SU-DHL-6 (cell line): ENCODE results near the gene PLCL1.

Source experiments
- H2AFZ ChIP-seq: fragments of 200-600 bp; sonication (generic); 2 replicates; pipeline ENCODE4 v1.6.1; 2014; ENCODE audit warnings: low read depth, mild to moderate bottlenecking, moderate library complexity, mixed read lengths, antibody characterized with exemption, low read length; ENCODE audit not compliant: severe bottlenecking
- H3F3A ChIP-seq: fragments of 200-600 bp; shearing (Covaris generic); 2 replicates; pipeline ENCODE4 v1.6.0; 2016; ENCODE audit warnings: antibody characterized with exemption, mild to moderate bottlenecking; ENCODE audit not compliant: insufficient read depth
- H3K27ac ChIP-seq: fragments of 200-600 bp; sonication (generic); 2 replicates; pipeline ENCODE4 v1.5.1; 2016; ENCODE audit warnings: low read depth, mild to moderate bottlenecking, low read length, moderate library complexity, mixed read lengths
- H3K27me3 ChIP-seq: fragments of 200-600 bp; sonication (generic), shearing (Covaris generic); 2 replicates; pipeline ENCODE4 v1.6.0; 2014; ENCODE audit warnings: mild to moderate bottlenecking, low read length
- H3K36me3 ChIP-seq: fragments of 200-600 bp; sonication (generic); 2 replicates; pipeline ENCODE4 v1.6.1; 2014; ENCODE audit warnings: mild to moderate bottlenecking, low read length, mixed read lengths
- H3K4me2 ChIP-seq: fragments of 300-600, 200-600 bp; shearing (Covaris generic), sonication (generic); 2 replicates; pipeline ENCODE4 v1.6.0; 2014; ENCODE audit warnings: low read length, low read depth, mild to moderate bottlenecking; ENCODE audit not compliant: poor library complexity, severe bottlenecking
- H3K4me3 ChIP-seq: fragments of 200-600 bp; sonication (generic); 2 replicates; pipeline ENCODE4 v1.5.1; 2014; ENCODE audit warnings: antibody characterized with exemption, low read length, mild to moderate bottlenecking, mixed read lengths; ENCODE audit not compliant: insufficient read depth, poor library complexity, severe bottlenecking
- H3K79me2 ChIP-seq: fragments of 200-600 bp; sonication (generic); 2 replicates; pipeline ENCODE4 v1.6.1; 2014; ENCODE audit warnings: mild to moderate bottlenecking, low read length, moderate library complexity; ENCODE audit not compliant: insufficient read depth
- H3K9ac ChIP-seq: fragments of 200-600 bp; sonication (generic); 2 replicates; pipeline ENCODE4 v1.7.0; 2014; ENCODE audit warnings: mild to moderate bottlenecking, low read length
- H3K9me2 ChIP-seq: fragments of 200-600 bp; sonication (generic); replicated peaks from 2 replicates; pipeline ENCODE4 v1.6.1; 2014; ENCODE audit warnings: low read length; ENCODE audit not compliant: insufficient read depth
- H3K9me3 ChIP-seq: fragments of 200-600 bp; sonication (generic); 2 replicates; pipeline ENCODE4 v1.6.1; 2014; ENCODE audit warnings: low read length, mixed read lengths; ENCODE audit not compliant: insufficient read depth
- H4K20me1 ChIP-seq: fragments of 200-600 bp; sonication (generic); 2 replicates; pipeline ENCODE4 v1.6.1; 2014; ENCODE audit warnings: low read depth, mild to moderate bottlenecking, antibody characterized with exemption, low read length, moderate library complexity, mixed read lengths
- CTCF ChIP-seq: fragments of 200-600 bp; sonication (generic); IDR thresholded peaks from one replicate; pipeline ENCODE4 v1.5.1; 2017; ENCODE audit warnings: antibody characterized with exemption, mild to moderate bottlenecking, low read length, moderate library complexity; ENCODE audit not compliant: insufficient read depth, poor library complexity, severe bottlenecking
- EZH2phosphoT487 ChIP-seq: fragments of 200-600 bp; sonication (generic), shearing (Covaris generic); conservative IDR thresholded peaks from 2 replicates; pipeline ENCODE4 v1.6.1; 2018; ENCODE audit warnings: mild to moderate bottlenecking, antibody characterized with exemption, low read length, moderate library complexity, mixed read lengths

Gene PLCL1

GRCh38 chr2:198127627-198128026, 323.2 kb downstream of the PLCL1 start:
- H3K27ac ChIP-seq = no peak overlapping the region
- TF ChIP-seq CTCF (peak; percentile 26), EZH2phosphoT487 (no peak)
- H3F3A ChIP-seq = no peaks in the 10 kb centered on the region

GRCh38 chr2:198129609-198130008, 325.2 kb downstream of the PLCL1 start:
- TF ChIP-seq CTCF (no peak), EZH2phosphoT487 (no peak)
- Histone ChIP-seq H3K79me2 (no peaks in the 10 kb centered on the region), H3K9me2 (no peaks in the 10 kb centered on the region)

More at GRCh38 chr2:198127627-198128026, 323.2 kb downstream of the PLCL1 start:
- Histone ChIP-seq H2AFZ (no peak overlapping the region), H3K9me3 (no peaks in the 10 kb centered on the region), H3K9ac (no peak overlapping the region), H3K9me2 (no peaks in the 10 kb centered on the region), H3K27me3 (no peaks in the 10 kb centered on the region), H3K36me3 (no peaks in the 10 kb centered on the region), H3K79me2 (no peaks in the 10 kb centered on the region), H3K4me2 (no peak overlapping the region), H3K4me3 (no peak overlapping the region), H4K20me1 (no peaks in the 10 kb centered on the region)

GRCh38 chr2:198134293-198134955, 330.0 kb downstream of the PLCL1 start:
- Histone ChIP-seq H4K20me1 (no peaks in the 10 kb centered on the region), H2AFZ (no peak overlapping the region), H3K36me3 (no peaks in the 10 kb centered on the region), H3K27me3 (no peaks in the 10 kb centered on the region), H3K9me3 (no peaks in the 10 kb centered on the region), H3K4me2 (no peak overlapping the region), H3K9ac (no peak overlapping the region), H3K9me2 (no peaks in the 10 kb centered on the region), H3K4me3 (no peak overlapping the region), H3F3A (no peaks in the 10 kb centered on the region), H3K27ac (no peak overlapping the region), H3K79me2 (no peaks in the 10 kb centered on the region)
- no peak for TF ChIP-seq CTCF
- no peak for TF ChIP-seq EZH2phosphoT487

More at GRCh38 chr2:198129609-198130008, 325.2 kb downstream of the PLCL1 start:
- no peak overlapping the region for H2AFZ ChIP-seq
- H3F3A ChIP-seq = no peaks in the 10 kb centered on the region
- no peak overlapping the region for H3K27ac ChIP-seq
- H3K4me2 ChIP-seq = no peak overlapping the region
- no peak overlapping the region for H3K4me3 ChIP-seq
- H3K9ac ChIP-seq = no peak overlapping the region
- no peaks in the 10 kb centered on the region for H3K27me3 ChIP-seq
- H4K20me1 ChIP-seq = no peaks in the 10 kb centered on the region
- H3K9me3 ChIP-seq = no peaks in the 10 kb centered on the region
- no peaks in the 10 kb centered on the region for H3K36me3 ChIP-seq
